Neural cell (in vitro differentiated cells): ENCODE results near the gene STYK1. TPM values are rescaled to one million over a fixed set of nuclear protein-coding genes. Genes with fewer than 3 reads are reported as not detected.

Experiments used
- H2AFZ ChIP-seq: fragments of 200-600, 300-800 bp; sonication (generic), shearing (Covaris generic); 2 replicates; pipeline ENCODE4 v1.6.0; 2014; ENCODE audit warnings: low read depth, mild to moderate bottlenecking, antibody characterized with exemption, low read length, moderate library complexity
- H3F3A ChIP-seq: fragments of 200-600 bp; shearing (Covaris generic); 2 replicates; pipeline ENCODE4 v1.6.1; 2016; ENCODE audit warnings: mild to moderate bottlenecking, moderate library complexity, mixed read lengths, antibody characterized with exemption, low read length; ENCODE audit not compliant: insufficient read depth, poor library complexity, severe bottlenecking
- H3K27ac ChIP-seq: fragments of 200-600, 300-800 bp; sonication (generic), shearing (Covaris generic); 2 replicates; pipeline ENCODE4 v1.5.1; 2014; ENCODE audit warnings: mild to moderate bottlenecking, low read length, moderate library complexity
- H3K27me3 ChIP-seq: fragments of 300-800, 200-600 bp; sonication (generic), shearing (Covaris generic); 2 replicates; pipeline ENCODE4 v1.6.0; 2014; ENCODE audit warnings: mild to moderate bottlenecking, low read depth, low read length, moderate library complexity; ENCODE audit not compliant: insufficient read depth
- H3K36me3 ChIP-seq: fragments of 300-800, 200-600 bp; sonication (generic), shearing (Covaris generic); 2 replicates; pipeline ENCODE4 v1.5.1; 2014; ENCODE audit warnings: mild to moderate bottlenecking, antibody characterized with exemption, low read length, moderate library complexity; ENCODE audit not compliant: insufficient read depth
- H3K4me2 ChIP-seq: fragments of 300-800, 200-600 bp; sonication (generic), shearing (Covaris generic); 2 replicates; pipeline ENCODE4 v1.6.0; 2014; ENCODE audit warnings: mild to moderate bottlenecking, low read length
- H3K4me3 ChIP-seq: fragments of 300-800, 200-600 bp; sonication (generic), shearing (Covaris generic); 2 replicates; pipeline ENCODE4 v1.5.1; 2014; ENCODE audit warnings: mild to moderate bottlenecking, low read length, moderate library complexity
- H3K79me2 ChIP-seq: fragments of 200-600 bp; shearing (Covaris generic); replicated peaks from 2 replicates; pipeline ENCODE4 v1.6.0; 2014; ENCODE audit warnings: mild to moderate bottlenecking, low read length, moderate library complexity; ENCODE audit not compliant: insufficient read depth
- H3K9ac ChIP-seq: fragments of 300-800, 200-600 bp; sonication (generic), shearing (Covaris generic); 2 replicates; pipeline ENCODE4 v1.6.1; 2016; ENCODE audit warnings: mild to moderate bottlenecking, low read length, mixed read lengths
- H3K9me2 ChIP-seq: fragments of 200-600 bp; shearing (Covaris generic); 2 replicates; pipeline ENCODE4 v1.6.1; 2016; ENCODE audit warnings: mild to moderate bottlenecking, low read length, mixed read lengths; ENCODE audit not compliant: insufficient read depth
- H3K9me3 ChIP-seq: fragments of 200-600, 300-800 bp; sonication (generic), shearing (Covaris generic); 2 replicates; pipeline ENCODE4 v1.6.1; 2016; ENCODE audit warnings: mild to moderate bottlenecking, mixed run types, low read length, moderate library complexity, mixed read lengths
- H4K20me1 ChIP-seq: fragments of 200-600 bp; shearing (Covaris generic); 2 replicates; pipeline ENCODE4 v1.6.1; 2016; ENCODE audit warnings: mild to moderate bottlenecking, mixed run types; ENCODE audit not compliant: insufficient read depth
- EP300 ChIP-seq: fragments of 450-650 bp; conservative IDR thresholded peaks from 2 replicates; pipeline ENCODE4 v1.6.1; 2014; ENCODE audit warnings: antibody characterized with exemption, mild to moderate bottlenecking, moderate library complexity; ENCODE audit not compliant: poor library complexity, severe bottlenecking
- EZH2 ChIP-seq: fragments of 200-600, 300-800 bp; shearing (Covaris generic), sonication (generic); IDR thresholded peaks from 2 replicates; pipeline ENCODE4 v1.6.1; 2014; ENCODE audit warnings: antibody characterized with exemption, low read length, borderline replicate concordance, mild to moderate bottlenecking; ENCODE audit not compliant: insufficient read depth, poor library complexity, severe bottlenecking
- MXI1 ChIP-seq: fragments of 450-650 bp; conservative IDR thresholded peaks from 2 replicates; pipeline ENCODE4 v1.6.1; 2014; ENCODE audit warnings: antibody characterized with exemption, mild to moderate bottlenecking; ENCODE audit not compliant: poor library complexity, severe bottlenecking
- POLR2AphosphoS5 ChIP-seq: IDR thresholded peaks from 2 replicates; pipeline ENCODE4 v1.6.1; 2012
- RAD21 ChIP-seq: fragments of 450-650 bp; conservative IDR thresholded peaks from 2 replicates; pipeline ENCODE4 v1.6.1; 2014; ENCODE audit warnings: antibody characterized with exemption, mild to moderate bottlenecking, moderate library complexity
- SMC3 ChIP-seq: fragments of 450-650 bp; conservative IDR thresholded peaks from 2 replicates; pipeline ENCODE4 v1.6.1; 2014; ENCODE audit warnings: antibody characterized with exemption, mild to moderate bottlenecking, moderate library complexity; ENCODE audit not compliant: poor library complexity
- TAF1 ChIP-seq: IDR thresholded peaks from 2 replicates; pipeline ENCODE4 v1.6.1; 2012; ENCODE audit warnings: low read depth
- polyA plus RNA-seq: library from polyadenylated mRNA; depleted of rRNA; stranded (reverse); fragments of >200 nt; gene quantifications from 2 replicates; pipeline ENCODE4 v1.2.3, GENCODE V29; 2014
- TF ChIP-seq, protein P1 (sequence below): fragments of 450-650 bp; IDR thresholded peaks from 2 replicates; pipeline ENCODE4 v1.5.1; 2014; ENCODE audit warnings: antibody characterized with exemption, mild to moderate bottlenecking, moderate library complexity; ENCODE audit not compliant: poor library complexity, severe bottlenecking
- TF ChIP-seq, protein P2 (sequence below): IDR thresholded peaks from 2 replicates; pipeline ENCODE4 v1.6.1; 2012; ENCODE audit warnings: borderline replicate concordance

Gene STYK1
- polyA plus RNA-seq, 1 donor from 2014 or later: 0.24 TPM

DNA sequence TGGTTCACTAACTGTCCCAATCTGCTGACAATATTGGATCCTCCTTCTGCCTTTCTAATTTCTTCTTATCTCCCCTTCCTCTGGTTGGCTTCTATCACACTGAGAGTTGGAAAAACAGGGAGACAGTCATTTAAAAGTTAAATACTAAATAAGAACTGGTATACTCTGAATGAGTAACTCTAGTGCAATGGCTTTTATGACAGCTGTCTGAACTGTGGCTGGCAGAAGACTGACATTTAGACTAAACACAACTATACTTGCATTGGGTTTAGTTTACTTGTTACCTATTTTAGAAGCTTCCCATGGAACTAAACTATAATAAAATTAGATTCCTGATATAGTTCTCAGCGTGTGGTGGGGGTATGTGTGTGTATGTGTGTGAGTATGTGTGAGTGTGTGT lies 52.6 kb downstream of the STYK1 start:
- TF ChIP-seq SMC3: no peak
- no peak for TF ChIP-seq EP300
- TF ChIP-seq RAD21: no peak
- TF ChIP-seq MXI1: no peak
- TF ChIP-seq POLR2AphosphoS5: no peak
- TF ChIP-seq TAF1: no peak
- no peak for TF ChIP-seq EZH2
- TF ChIP-seq, protein P1, sequence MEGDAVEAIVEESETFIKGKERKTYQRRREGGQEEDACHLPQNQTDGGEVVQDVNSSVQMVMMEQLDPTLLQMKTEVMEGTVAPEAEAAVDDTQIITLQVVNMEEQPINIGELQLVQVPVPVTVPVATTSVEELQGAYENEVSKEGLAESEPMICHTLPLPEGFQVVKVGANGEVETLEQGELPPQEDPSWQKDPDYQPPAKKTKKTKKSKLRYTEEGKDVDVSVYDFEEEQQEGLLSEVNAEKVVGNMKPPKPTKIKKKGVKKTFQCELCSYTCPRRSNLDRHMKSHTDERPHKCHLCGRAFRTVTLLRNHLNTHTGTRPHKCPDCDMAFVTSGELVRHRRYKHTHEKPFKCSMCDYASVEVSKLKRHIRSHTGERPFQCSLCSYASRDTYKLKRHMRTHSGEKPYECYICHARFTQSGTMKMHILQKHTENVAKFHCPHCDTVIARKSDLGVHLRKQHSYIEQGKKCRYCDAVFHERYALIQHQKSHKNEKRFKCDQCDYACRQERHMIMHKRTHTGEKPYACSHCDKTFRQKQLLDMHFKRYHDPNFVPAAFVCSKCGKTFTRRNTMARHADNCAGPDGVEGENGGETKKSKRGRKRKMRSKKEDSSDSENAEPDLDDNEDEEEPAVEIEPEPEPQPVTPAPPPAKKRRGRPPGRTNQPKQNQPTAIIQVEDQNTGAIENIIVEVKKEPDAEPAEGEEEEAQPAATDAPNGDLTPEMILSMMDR: no peak
- TF ChIP-seq, protein P2, sequence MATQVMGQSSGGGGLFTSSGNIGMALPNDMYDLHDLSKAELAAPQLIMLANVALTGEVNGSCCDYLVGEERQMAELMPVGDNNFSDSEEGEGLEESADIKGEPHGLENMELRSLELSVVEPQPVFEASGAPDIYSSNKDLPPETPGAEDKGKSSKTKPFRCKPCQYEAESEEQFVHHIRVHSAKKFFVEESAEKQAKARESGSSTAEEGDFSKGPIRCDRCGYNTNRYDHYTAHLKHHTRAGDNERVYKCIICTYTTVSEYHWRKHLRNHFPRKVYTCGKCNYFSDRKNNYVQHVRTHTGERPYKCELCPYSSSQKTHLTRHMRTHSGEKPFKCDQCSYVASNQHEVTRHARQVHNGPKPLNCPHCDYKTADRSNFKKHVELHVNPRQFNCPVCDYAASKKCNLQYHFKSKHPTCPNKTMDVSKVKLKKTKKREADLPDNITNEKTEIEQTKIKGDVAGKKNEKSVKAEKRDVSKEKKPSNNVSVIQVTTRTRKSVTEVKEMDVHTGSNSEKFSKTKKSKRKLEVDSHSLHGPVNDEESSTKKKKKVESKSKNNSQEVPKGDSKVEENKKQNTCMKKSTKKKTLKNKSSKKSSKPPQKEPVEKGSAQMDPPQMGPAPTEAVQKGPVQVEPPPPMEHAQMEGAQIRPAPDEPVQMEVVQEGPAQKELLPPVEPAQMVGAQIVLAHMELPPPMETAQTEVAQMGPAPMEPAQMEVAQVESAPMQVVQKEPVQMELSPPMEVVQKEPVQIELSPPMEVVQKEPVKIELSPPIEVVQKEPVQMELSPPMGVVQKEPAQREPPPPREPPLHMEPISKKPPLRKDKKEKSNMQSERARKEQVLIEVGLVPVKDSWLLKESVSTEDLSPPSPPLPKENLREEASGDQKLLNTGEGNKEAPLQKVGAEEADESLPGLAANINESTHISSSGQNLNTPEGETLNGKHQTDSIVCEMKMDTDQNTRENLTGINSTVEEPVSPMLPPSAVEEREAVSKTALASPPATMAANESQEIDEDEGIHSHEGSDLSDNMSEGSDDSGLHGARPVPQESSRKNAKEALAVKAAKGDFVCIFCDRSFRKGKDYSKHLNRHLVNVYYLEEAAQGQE: no peak
- H3K36me3 ChIP-seq: no peaks in the 10 kb centered on the region
- no peaks in the 10 kb centered on the region for H3F3A ChIP-seq
- no peak overlapping the region for H2AFZ ChIP-seq
- no peaks in the 10 kb centered on the region for H3K27me3 ChIP-seq
- H3K9me3 ChIP-seq: no peaks in the 10 kb centered on the region
- no peak overlapping the region for H3K27ac ChIP-seq
- H3K4me3 ChIP-seq: no peak overlapping the region
- no peak overlapping the region for H3K9ac ChIP-seq
- no peak overlapping the region for H3K4me2 ChIP-seq
- no peaks in the 10 kb centered on the region for H4K20me1 ChIP-seq
- no peaks in the 10 kb centered on the region for H3K9me2 ChIP-seq
- H3K79me2 ChIP-seq: no peaks in the 10 kb centered on the region

DNA sequence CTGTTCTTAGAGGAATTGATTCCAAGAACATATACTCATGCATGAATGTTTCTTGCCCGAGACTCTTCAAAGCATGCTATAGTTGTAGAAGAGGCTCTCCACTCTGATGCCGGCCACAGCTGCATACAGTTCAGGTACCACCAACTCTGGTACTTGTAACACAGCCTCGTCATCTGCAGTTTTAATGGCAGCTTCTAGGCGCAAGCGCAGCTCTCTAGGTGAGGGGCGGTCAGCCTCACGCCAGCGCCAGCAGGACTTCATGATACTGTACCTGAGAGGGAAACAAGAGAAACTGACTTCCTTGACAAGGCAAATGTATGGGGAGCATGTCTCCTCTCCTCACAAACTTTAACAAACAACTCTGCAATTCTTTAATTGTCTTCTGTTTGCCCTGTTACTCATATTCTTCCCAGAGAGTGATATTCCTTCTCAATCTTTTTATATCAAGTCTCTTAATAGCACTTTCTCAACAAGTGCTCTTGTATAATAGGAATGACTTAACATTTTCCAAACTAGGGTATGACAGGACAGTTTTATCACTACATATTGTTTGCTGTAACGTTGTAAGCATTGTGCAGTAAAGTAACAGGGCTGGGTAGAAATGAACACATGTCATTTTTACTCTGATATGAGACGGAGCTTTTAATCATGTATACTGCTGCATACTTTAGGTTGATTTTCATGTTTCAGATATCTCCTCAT lies 53.6 kb downstream of the STYK1 start:
- H2AFZ ChIP-seq: no peak overlapping the region
- no peaks in the 10 kb centered on the region for H3K79me2 ChIP-seq
- H3K4me3 ChIP-seq: no peak overlapping the region
- no peak overlapping the region for H3K27ac ChIP-seq
- H3K9me2 ChIP-seq: no peaks in the 10 kb centered on the region
- H3K9me3 ChIP-seq: no peaks in the 10 kb centered on the region
- H4K20me1 ChIP-seq: no peaks in the 10 kb centered on the region
- no peak for TF ChIP-seq POLR2AphosphoS5
- TF ChIP-seq SMC3: no peak
- no peak for TF ChIP-seq TAF1
- no peak for TF ChIP-seq EP300
- TF ChIP-seq, protein P1: no peak
- no peak for TF ChIP-seq EZH2
- TF ChIP-seq, protein P2: no peak
- TF ChIP-seq RAD21: no peak
- H3K27me3 ChIP-seq: no peaks in the 10 kb centered on the region
- no peaks in the 10 kb centered on the region for H3F3A ChIP-seq
- no peak overlapping the region for H3K9ac ChIP-seq
- no peak overlapping the region for H3K4me2 ChIP-seq
- no peaks in the 10 kb centered on the region for H3K36me3 ChIP-seq
